Mesendoderm (in vitro differentiated cells): Measurements from ENCODE around the gene PFDN6.

ENCODE experiments used
- DNase-seq: peaks from one replicate; pipeline ENCODE4 v3.0.0; 2013
- H2AK5ac ChIP-seq: 2 replicates; pipeline ENCODE4 v1.6.1; 2013; ENCODE audit warnings: low read length, inconsistent platforms
- H2BK120ac ChIP-seq: 2 replicates; pipeline ENCODE4 v1.6.1; 2013; ENCODE audit warnings: low read depth, mild to moderate bottlenecking, low read length, moderate library complexity, mixed read lengths
- H2BK15ac ChIP-seq: replicated peaks from 2 replicates; pipeline ENCODE4 v1.6.1; 2013; ENCODE audit warnings: low read depth, mild to moderate bottlenecking, moderate library complexity
- H2BK5ac ChIP-seq: 2 replicates; pipeline ENCODE4 v1.6.1; 2013; ENCODE audit warnings: low read length, inconsistent platforms
- H3K18ac ChIP-seq: 2 replicates; pipeline ENCODE4 v1.6.1; 2013; ENCODE audit warnings: mild to moderate bottlenecking, low read length, mixed read lengths
- H3K23ac ChIP-seq: one replicate; pipeline ENCODE4 v1.6.1; 2013; ENCODE audit warnings: low read length
- H3K27ac ChIP-seq: 2 replicates; pipeline ENCODE4 v1.5.1; 2013; ENCODE audit warnings: low read depth, mild to moderate bottlenecking, inconsistent platforms, low read length, moderate library complexity
- H3K27me3 ChIP-seq: 2 replicates; pipeline ENCODE4 v1.6.1; 2013; ENCODE audit warnings: low read length, control low read depth, mild to moderate bottlenecking, inconsistent platforms; ENCODE audit not compliant: insufficient read depth, poor library complexity
- H3K36me3 ChIP-seq: 2 replicates; pipeline ENCODE4 v1.6.1; 2013; ENCODE audit warnings: low read length, inconsistent platforms; ENCODE audit not compliant: control insufficient read depth, insufficient read depth
- H3K4ac ChIP-seq: one replicate; pipeline ENCODE4 v1.6.1; 2013; ENCODE audit warnings: low read depth, mild to moderate bottlenecking, low read length, moderate library complexity
- H3K4me1 ChIP-seq: 2 replicates; pipeline ENCODE4 v1.6.1; 2013; ENCODE audit warnings: low read depth, low read length, inconsistent platforms; ENCODE audit not compliant: control insufficient read depth
- H3K4me2 ChIP-seq: 2 replicates; pipeline ENCODE4 v1.6.1; 2013; ENCODE audit warnings: low read length
- H3K4me3 ChIP-seq: 2 replicates; pipeline ENCODE4 v1.5.1; 2013; ENCODE audit warnings: mild to moderate bottlenecking, low read length
- H3K56ac ChIP-seq: one replicate; pipeline ENCODE4 v1.6.1; 2013; ENCODE audit warnings: low read length
- H3K79me1 ChIP-seq: 2 replicates; pipeline ENCODE4 v1.6.1; 2013; ENCODE audit warnings: low read length, inconsistent platforms
- H3K79me2 ChIP-seq: 2 replicates; pipeline ENCODE4 v1.6.1; 2013; ENCODE audit warnings: mild to moderate bottlenecking, low read length; ENCODE audit not compliant: control insufficient read depth, insufficient read depth
- H3K9ac ChIP-seq: 2 replicates; pipeline ENCODE4 v1.6.1; 2013; ENCODE audit warnings: low read length, inconsistent platforms
- H4K5ac ChIP-seq: one replicate; pipeline ENCODE4 v1.6.1; 2013; ENCODE audit warnings: low read length
- H4K8ac ChIP-seq: one replicate; pipeline ENCODE4 v1.6.1; 2013; ENCODE audit warnings: low read depth, mild to moderate bottlenecking, control low read depth, low read length, moderate library complexity
- WGBS: extraction: QIAGEN DNeasy Blood & Tissue Kit; methylation state at CpG from one replicate; pipeline ENCODE4 v1.1.7; 2013; ENCODE audit warnings: low lambda C conversion rate, missing lambda C conversion rate; ENCODE audit not compliant: insufficient coverage; ENCODE audit errors: extremely low coverage; 5-methylcytosine and 5-hydroxymethylcytosine counted together

The PFDN6 gene

GRCh38 chr6:33313105-33313708 lies 23.8 kb downstream of the PFDN6 start:
- DNase-seq, result peak; percentile 75
- no peaks in the 10 kb centered on the region for H3K79me2 ChIP-seq
- H3K56ac ChIP-seq, result peak overlapping the region; percentile 91
- no peak overlapping the region for H4K8ac ChIP-seq
- peak overlapping the region; percentile 7 for H3K23ac ChIP-seq
- no peak overlapping the region for H2BK5ac ChIP-seq
- no peaks in the 10 kb centered on the region for H3K27me3 ChIP-seq
- no peaks in the 10 kb centered on the region for H3K36me3 ChIP-seq
- H2AK5ac ChIP-seq, result no peak overlapping the region
- H3K18ac ChIP-seq, result peak overlapping the region; percentile 1
- H3K4me2 ChIP-seq, result peak overlapping the region; percentile 63
- H3K27ac ChIP-seq, result no peak overlapping the region
- H3K4me3 ChIP-seq, result peak overlapping the region; percentile 35
- H3K79me1 ChIP-seq, result no peaks in the 10 kb centered on the region
- no peak overlapping the region for H3K4ac ChIP-seq
- no peak overlapping the region for H2BK120ac ChIP-seq
- peaks cover 2% of the 10 kb centered on the region for H3K4me1 ChIP-seq
- peak overlapping the region; percentile 62 for H3K9ac ChIP-seq
- WGBS, result no CpG with 5 or more reads among the region's 33 CpGs
- H4K5ac ChIP-seq, result no peak overlapping the region
- no peak overlapping the region for H2BK15ac ChIP-seq

DNA sequence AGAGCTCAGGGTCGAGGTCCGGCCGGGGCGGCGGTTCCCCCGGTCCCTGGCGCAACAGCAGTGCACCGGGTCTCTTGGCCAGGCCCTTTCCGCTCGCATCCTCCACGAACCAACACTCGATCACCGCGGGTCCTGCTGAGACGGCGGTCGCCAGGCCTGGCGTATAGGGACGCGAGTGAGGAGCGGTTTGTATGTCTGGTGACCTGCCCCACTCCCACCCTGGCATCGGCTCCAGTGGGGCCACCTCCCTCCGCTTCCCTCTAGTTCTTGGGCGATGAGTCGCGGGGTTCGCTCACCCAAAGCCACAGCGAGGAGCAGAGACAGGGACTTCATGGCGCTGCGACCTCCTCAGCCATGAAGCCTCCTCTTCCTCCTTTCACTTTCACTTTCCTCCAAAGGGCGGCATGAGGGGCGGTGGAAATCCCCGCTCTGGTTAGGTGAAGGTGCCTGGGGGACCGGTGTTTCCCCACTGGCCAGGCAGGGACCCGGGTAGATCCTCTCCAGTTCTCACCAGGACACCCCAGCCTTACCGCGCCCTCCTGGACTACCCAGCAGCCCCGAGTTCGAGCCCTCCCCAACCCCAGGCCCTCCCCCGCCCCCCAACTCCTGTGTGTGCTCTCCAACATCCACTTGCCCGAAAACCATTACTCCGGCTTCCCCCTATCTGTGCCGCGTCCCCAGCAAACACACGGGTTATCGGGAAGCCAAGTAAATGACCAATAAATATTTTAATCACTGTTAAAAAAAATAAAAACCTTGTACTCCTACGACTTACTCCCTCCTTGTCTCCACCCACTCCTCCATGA lies 24.5 kb downstream of the PFDN6 start, which contains the start of gene TAPBP:
Gene TAPBP, minus strand, starts transcription at position 370 of the 806 bp plus-strand sequence. Its CDS starts 37 bp downstream, at position 333.
- Histone ChIP-seq H3K36me3 (no peaks in the 10 kb centered on the region), H4K5ac (no peak within 1 kb of the TSS), H2BK15ac (no peak within 1 kb of the TSS), H3K9ac (peak within 1 kb of the TSS; percentile 62), H3K4me1 (peaks cover 2% of the 10 kb centered on the region), H3K4me2 (peak within 1 kb of the TSS; percentile 63), H3K79me2 (no peaks in the 10 kb centered on the region), H2BK120ac (no peak within 1 kb of the TSS), H2AK5ac (no peak within 1 kb of the TSS), H3K27ac (no peak within 1 kb of the TSS), H3K4me3 (peak within 1 kb of the TSS; percentile 35), H3K18ac (peak within 1 kb of the TSS; percentile 1), H3K23ac (peak within 1 kb of the TSS; percentile 7), H3K79me1 (no peaks in the 10 kb centered on the region), H4K8ac (no peak within 1 kb of the TSS), H3K56ac (peak within 1 kb of the TSS; percentile 91), H3K4ac (no peak within 1 kb of the TSS), H2BK5ac (no peak within 1 kb of the TSS), H3K27me3 (no peaks in the 10 kb centered on the region)
- no CpG with 5 or more reads among the region's 47 CpGs for WGBS
- DNase-seq, result peak; percentile 55

GRCh38 chr6:33314515-33314942 lies 25.1 kb downstream of the PFDN6 start:
- H3K36me3 ChIP-seq, result peaks cover 2% of the 10 kb centered on the region
- no peak overlapping the region for H2BK15ac ChIP-seq
- H3K4me1 ChIP-seq, result peaks cover 2% of the 10 kb centered on the region
- no peak overlapping the region for H2BK120ac ChIP-seq
- no peak overlapping the region for H4K8ac ChIP-seq
- H2BK5ac ChIP-seq, result no peak overlapping the region
- no CpG with 5 or more reads among the region's 10 CpGs for WGBS
- no peak overlapping the region for H4K5ac ChIP-seq
- H3K27me3 ChIP-seq, result no peaks in the 10 kb centered on the region
- peak overlapping the region; percentile 24 for H3K9ac ChIP-seq
- H3K79me1 ChIP-seq, result peaks cover 4% of the 10 kb centered on the region
- no peak overlapping the region for H3K18ac ChIP-seq
- H3K4me3 ChIP-seq, result no peak overlapping the region
- peaks cover under 1% of the 10 kb centered on the region for H3K79me2 ChIP-seq
- peak; percentile 93 for DNase-seq
- H3K56ac ChIP-seq, result peak overlapping the region; percentile 3
- peak overlapping the region; percentile 35 for H3K4me2 ChIP-seq
- H3K4ac ChIP-seq, result no peak overlapping the region
- no peak overlapping the region for H2AK5ac ChIP-seq
- no peak overlapping the region for H3K23ac ChIP-seq
- H3K27ac ChIP-seq, result no peak overlapping the region

DNA sequence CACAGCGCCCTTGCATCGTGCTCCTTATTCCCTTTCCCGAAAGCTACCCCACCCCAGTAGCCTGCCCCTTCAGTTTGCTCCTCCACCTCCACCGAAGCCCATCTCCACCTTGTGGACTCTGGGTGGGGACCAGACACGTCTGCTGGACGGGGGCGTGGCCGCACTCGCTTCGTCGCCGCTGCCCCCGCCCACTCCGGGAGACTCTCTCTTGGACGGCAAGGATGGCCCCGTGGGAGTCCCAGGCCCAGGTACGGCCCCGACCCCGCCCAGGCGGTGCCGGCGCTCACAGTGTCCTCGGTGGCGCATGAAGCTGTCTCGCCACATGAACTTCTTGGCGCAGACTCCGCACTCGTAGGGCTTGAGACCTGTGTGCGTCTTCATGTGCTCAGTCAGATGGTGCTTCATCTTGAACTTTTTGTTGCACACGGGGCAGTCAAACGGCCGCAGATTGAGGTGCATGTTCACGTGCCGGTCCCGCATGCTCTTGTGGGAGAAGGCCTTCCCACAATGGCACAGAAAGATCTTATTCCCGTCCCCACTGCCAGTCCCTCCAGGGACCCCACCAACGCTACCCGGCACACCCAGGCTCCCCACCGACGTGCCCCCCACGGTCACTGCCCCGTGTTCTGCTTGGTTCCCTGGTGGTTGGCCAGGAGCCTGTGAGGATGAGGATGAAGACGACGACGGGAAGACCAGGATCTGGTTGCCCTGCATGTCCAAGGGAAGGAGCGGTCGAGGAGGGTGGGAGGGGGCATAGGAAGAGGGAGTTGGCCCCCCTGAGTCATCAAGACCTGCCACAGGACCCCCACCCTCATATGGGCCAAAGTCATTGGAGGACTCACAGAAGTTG lies 25.8 kb downstream of the PFDN6 start:
- H3K27ac ChIP-seq, result no peak overlapping the region
- H3K18ac ChIP-seq, result no peak overlapping the region
- peaks cover 5% of the 10 kb centered on the region for H3K36me3 ChIP-seq

GRCh38 chr6:33315793-33316602 lies 26.6 kb downstream of the PFDN6 start:
- H2BK5ac ChIP-seq, result no peak overlapping the region
- no peak for DNase-seq
- no peak overlapping the region for H3K4me2 ChIP-seq
- H3K56ac ChIP-seq, result no peak overlapping the region
- no peak overlapping the region for H4K5ac ChIP-seq
- no peaks in the 10 kb centered on the region for H3K27me3 ChIP-seq
- no CpG with 5 or more reads among the region's 17 CpGs for WGBS
- H4K8ac ChIP-seq, result no peak overlapping the region
- H3K27ac ChIP-seq, result no peak overlapping the region
- H3K4me1 ChIP-seq, result peaks cover 2% of the 10 kb centered on the region
- no peak overlapping the region for H3K9ac ChIP-seq
- H3K4ac ChIP-seq, result no peak overlapping the region
- H2AK5ac ChIP-seq, result no peak overlapping the region
- H3K23ac ChIP-seq, result no peak overlapping the region
- H2BK15ac ChIP-seq, result no peak overlapping the region
- H3K79me1 ChIP-seq, result peaks cover 7% of the 10 kb centered on the region
- no peak overlapping the region for H3K4me3 ChIP-seq
- H3K79me2 ChIP-seq, result peaks cover 11% of the 10 kb centered on the region
- no peak overlapping the region for H2BK120ac ChIP-seq
- peaks cover 5% of the 10 kb centered on the region for H3K36me3 ChIP-seq
- H3K18ac ChIP-seq, result no peak overlapping the region

More for the DNA sequence above, 25.8 kb downstream of the PFDN6 start:
- Histone ChIP-seq H3K56ac (peak overlapping the region; percentile 79), H2AK5ac (no peak overlapping the region), H3K23ac (peak overlapping the region; percentile 15), H2BK15ac (no peak overlapping the region), H3K27me3 (no peaks in the 10 kb centered on the region), H2BK5ac (no peak overlapping the region), H3K4me2 (peak overlapping the region; percentile 35), H4K5ac (no peak overlapping the region), H3K9ac (peak overlapping the region; percentile 51), H3K79me2 (peaks cover 6% of the 10 kb centered on the region), H3K4me1 (peaks cover 2% of the 10 kb centered on the region), H3K4me3 (no peak overlapping the region), H3K79me1 (peaks cover 6% of the 10 kb centered on the region), H3K4ac (no peak overlapping the region), H4K8ac (no peak overlapping the region), H2BK120ac (no peak overlapping the region)
- WGBS, result no CpG with 5 or more reads among the region's 47 CpGs
- peak; percentile 57 for DNase-seq
